Measurements from ENCODE around the gene IFT20. TPM values are rescaled to one million over a fixed set of nuclear protein-coding genes. Genes with fewer than 3 reads are reported as not detected.
A peak's percentile ranks its signal among the peaks of the same experiment; 100 is the strongest.

Gene IFT20
- polyA plus RNA-seq (2011; rRNA removed) = 58.7 and 72.1 TPM in 2 replicates
- 49.7 and 52.2 TPM in 2 replicates for polyA plus RNA-seq (2012; cell fraction: cytosol; rRNA removed)
- 36.8 and 43.6 TPM in 2 replicates for polyA plus RNA-seq (2012; cell fraction: nucleus; rRNA removed)
- 53.8 to 57.4 TPM (median 56.8 TPM) in 3 replicates for polyA plus RNA-seq (2017; fragmentation: RNase III; extraction: RNeasy Plus Mini Kit Qiagen cat#74134 plus additional on column Dnase treatment)
- 15.0 and 17.0 TPM in 2 replicates for polyA minus RNA-seq (2011; rRNA and poly(A)+ RNA removed)

GRCh38 chr17:28335201-28335958, at the start of gene IFT20, which contains the start of gene TNFAIP1:
TSS of gene IFT20 (minus strand) at chr17:28335472. CDS start at chr17:28331985, 3,487 bp downstream.
TSS of gene TNFAIP1 (plus strand) at chr17:28335761. CDS start at chr17:28339522, 3,761 bp downstream.
- POLR2A ChIA-PET = interaction anchor here (0.6 to 2.1 kb wide), 24 partner anchors 11 to 443 kb away, joined by 3 to 65 read pairs (median 3); partner anchors contain the start of genes POLDIP2, SARM1, SLC46A1 and TMEM97
- peak; percentile 87 for FAIRE-seq
- TF ChIP-seq POLR2A (IDR thresholded peaks at IDR 0.05; ENCODE audit: low read length) (peak; percentile 90), FOSL2 (IDR thresholded peaks at IDR 0.05) (no peak), FOSL2 (CRISPR knock-in tag; IDR thresholded peaks at IDR 0.05) (peak; percentile 93), MAZ (IDR thresholded peaks at IDR 0.05; ENCODE audit: borderline replicate concordance, low read depth, low read length) (peak; percentile 74; the same call in 1 of the 2 replicates), RFX5 (IDR thresholded peaks at IDR 0.05) (peak; percentile 81), FOXS1 (CRISPR knock-in tag; IDR thresholded peaks at IDR 0.05) (no peak), EHF (CRISPR knock-in tag; IDR thresholded peaks at IDR 0.05) (no peak), JUN (IDR thresholded peaks at IDR 0.05) (peak; percentile 64 to 89; a peak in 4 of 5 replicates), HMGXB4 (CRISPR knock-in tag; IDR thresholded peaks at IDR 0.05; ENCODE audit: borderline replicate concordance) (no peak), EP300 (IDR thresholded peaks at IDR 0.05) (no peak), KDM5A (IDR thresholded peaks at IDR 0.05) (peak; percentile 64), HOXA7 (CRISPR knock-in tag; IDR thresholded peaks at IDR 0.05) (no peak), CEBPB (IDR thresholded peaks at IDR 0.05) (peak in 1 of 2 experiments; percentile 20; a peak in 1 of 4 replicates), RARB (CRISPR knock-in tag; IDR thresholded peaks at IDR 0.05) (no peak), HOXB5 (CRISPR knock-in tag; IDR thresholded peaks at IDR 0.05) (no peak), REST (IDR thresholded peaks at IDR 0.05) (peak; percentile 6; the same call in 1 of the 2 replicates), ZC3H11A (IDR thresholded peaks at IDR 0.05) (no peak), BCL3 (IDR thresholded peaks at IDR 0.05) (peak; percentile 54; the same call in 2 of the 3 replicates), GATA3 (IDR thresholded peaks at IDR 0.05; ENCODE audit: borderline replicate concordance) (peak; percentile 26; the same call in 1 of the 2 replicates), RAD21 (conservative IDR thresholded peaks at IDR 0.05 in 1 of 2, IDR thresholded peaks at IDR 0.05 in 1 of 2) (no peak; a peak in 1 of 5 replicates), MAX (IDR thresholded peaks at IDR 0.05) (peak; percentile 77), ESRRA (IDR thresholded peaks at IDR 0.05; ENCODE audit: borderline replicate concordance, low read length) (0 out of 2 replicates have a peak, but pooled peaks have one; percentile 35), HDAC2 (IDR thresholded peaks at IDR 0.05) (no peak), PHF8 (IDR thresholded peaks at IDR 0.05; ENCODE audit: borderline replicate concordance, low read depth) (peak; percentile 94), MAFK (IDR thresholded peaks at IDR 0.05; ENCODE audit: partially characterized antibody) (no peak)
- CTCF ChIA-PET = interaction anchor here (0.7 to 7.0 kb wide), 14 partner anchors 9 to 109 kb away, joined by 3 to 41 read pairs (median 8); partner anchors contain the start of genes POLDIP2, TMEM97 and VTN
- WGBS (ENCODE audit: missing lambda C conversion rate) = 1% methylated on average over 42 of the region's 62 CpGs
- H3K4me3 ChIP-seq = peak within 1 kb of the TSS; percentile 86
- H3K4me2 ChIP-seq = peak within 1 kb of the TSS; percentile 94
- peak; percentile 98 to 100 for DNase-seq (ENCODE audit: low read depth in 1 of 2, low spot score in 1 of 2)
- H3K27ac ChIP-seq = peak within 1 kb of the TSS; percentile 87 to 92
- H3K4me1 ChIP-seq = peaks cover 31% of the 10 kb centered on the region
- H3K9me3 ChIP-seq = no peaks in the 10 kb centered on the region
- ATAC-seq = peak; percentile 91 to 96
